Bronchial epithelial cell (primary cell): Measurements from ENCODE around the gene BCAS3. TPM values are rescaled to one million over a fixed set of nuclear protein-coding genes. Genes with fewer than 3 reads are reported as not detected.
"Not testable (repeated sequence)": the region's sequence is repeated elsewhere in the genome, so short reads cannot be mapped to it uniquely, and the experiment has no call there.

Source experiments
- DNase-seq: peaks from one replicate; pipeline ENCODE4 v3.0.0-alpha.2; 2010; ENCODE audit warnings: low read depth
- FAIRE-seq: peaks from 2 replicates; lab custom pipeline; 2011; peaks lifted over from hg19 to GRCh38; lab: Jason Lieb, UNC
- H3K27me3 ChIP-seq: 2 replicates; pipeline ENCODE4 v1.5.1; 2011; ENCODE audit warnings: low read length; ENCODE audit not compliant: control insufficient read depth, insufficient read depth
- H3K36me3 ChIP-seq: 2 replicates; pipeline ENCODE4 v1.5.1; 2011; ENCODE audit warnings: low read length; ENCODE audit not compliant: control insufficient read depth, insufficient read depth
- H3K4me3 ChIP-seq: 2 replicates; pipeline ENCODE4 v1.5.1; 2011; ENCODE audit warnings: mild to moderate bottlenecking, low read depth, low read length, control low read depth
- CTCF ChIP-seq: IDR thresholded peaks from 2 replicates; pipeline ENCODE4 v1.5.1; 2011; ENCODE audit warnings: mild to moderate bottlenecking, moderate library complexity, low read length, control low read depth, inconsistent platforms; ENCODE audit not compliant: insufficient read depth, severe bottlenecking
- total RNA-seq: library from RNA; depleted of rRNA; stranded (reverse); fragments of >200 nt; gene quantifications from 2 replicates; pipeline ENCODE4 v1.2.1, GENCODE V29; 2014

Gene BCAS3
- total RNA-seq, 1 donor from 2014 or later, result 10.3 TPM

GRCh38 chr17:61436995-61437704 lies 759.5 kb downstream of the BCAS3 start:
- Histone ChIP-seq H3K27me3 (peaks cover 9% of the 10 kb centered on the region), H3K4me3 (no peak overlapping the region), H3K36me3 (no peaks in the 10 kb centered on the region)
- DNase-seq (no peak), FAIRE-seq (no peak)
- no peak for TF ChIP-seq CTCF

- H3K4me3 ChIP-seq, result no peak overlapping the region
- TF ChIP-seq CTCF, result no peak
- H3K36me3 ChIP-seq, result no peaks in the 10 kb centered on the region
- DNase-seq (no peak), FAIRE-seq (no peak)
- peaks cover 16% of the 10 kb centered on the region for H3K27me3 ChIP-seq
Observed at GRCh38 chr17:61440697-61441096, 763.0 kb downstream of the BCAS3 start.

GRCh38 chr17:61441507-61441906 lies 763.9 kb downstream of the BCAS3 start:
- H3K27me3 ChIP-seq, result peaks cover 17% of the 10 kb centered on the region
- H3K36me3 ChIP-seq, H3K4me3 ChIP-seq, FAIRE-seq, DNase-seq: not testable (repeated sequence)

GRCh38 chr17:61442136-61442775 lies 764.6 kb downstream of the BCAS3 start:
- TF ChIP-seq CTCF, result no peak
- H3K36me3 ChIP-seq, result no peaks in the 10 kb centered on the region
- FAIRE-seq, result no peak
- no peak for DNase-seq
- no peak overlapping the region for H3K4me3 ChIP-seq
- peaks cover 19% of the 10 kb centered on the region for H3K27me3 ChIP-seq

Other genes with a start within 250 kb of the BCAS3 start
- gene APPBP2, start 151.6 kb upstream of the BCAS3 start, total RNA-seq, result 15.5 and 17.3 TPM in 2 replicates
- 3.2 and 3.8 TPM in 2 replicates for gene PPM1D, start 77.7 kb upstream of the BCAS3 start, total RNA-seq